Stimulated activated CD8-positive, alpha-beta memory T cell treated with anti-CD3 and anti-CD28 coated beads, Interleukin-2, amount 100 ng/mL, for 1 hour (primary cell): Measurements from ENCODE around the gene SND1.
"Not testable (repeated sequence)": the region's sequence is repeated elsewhere in the genome, so short reads cannot be mapped to it uniquely, and the experiment has no call there.

ENCODE experiments used
- DNase-seq, 2 donors: peaks; one replicate each; pipeline ENCODE4 v3.0.0-alpha.2; 2020; ENCODE audit warnings: low read depth in 2 of 2

SND1 gene

DNA sequence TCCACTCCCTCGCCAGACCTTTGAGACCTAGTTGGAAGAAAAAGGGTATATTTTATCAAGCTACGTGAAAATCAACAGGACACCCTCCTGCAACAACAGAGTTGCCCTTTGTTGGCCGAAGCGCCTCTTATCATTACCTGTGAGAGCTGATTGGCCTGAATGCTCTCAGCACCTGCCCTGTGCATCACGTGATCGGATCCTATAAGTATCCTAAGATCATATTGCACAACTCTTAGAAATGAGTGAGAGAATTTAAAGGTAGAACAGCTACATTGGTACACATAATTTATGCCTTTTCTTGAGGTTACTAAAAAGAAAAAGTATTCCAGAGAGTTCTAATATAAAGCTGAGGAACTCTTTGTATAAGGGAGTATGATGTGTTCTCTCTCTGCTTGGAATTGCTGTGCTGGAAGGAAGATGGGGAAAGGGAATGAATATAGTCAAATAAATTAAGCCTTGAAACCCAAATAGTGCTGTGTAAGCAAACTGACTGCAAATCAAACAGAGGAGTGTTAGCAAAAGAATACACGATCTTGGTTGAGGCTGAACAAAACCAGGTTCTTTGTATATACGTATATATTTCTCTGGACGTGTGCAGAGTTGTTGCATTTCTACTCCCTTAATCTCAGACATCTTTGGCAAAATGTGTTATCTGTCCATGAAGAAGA lies 309.9 kb downstream of the SND1 start:
- no peak for DNase-seq

DNA sequence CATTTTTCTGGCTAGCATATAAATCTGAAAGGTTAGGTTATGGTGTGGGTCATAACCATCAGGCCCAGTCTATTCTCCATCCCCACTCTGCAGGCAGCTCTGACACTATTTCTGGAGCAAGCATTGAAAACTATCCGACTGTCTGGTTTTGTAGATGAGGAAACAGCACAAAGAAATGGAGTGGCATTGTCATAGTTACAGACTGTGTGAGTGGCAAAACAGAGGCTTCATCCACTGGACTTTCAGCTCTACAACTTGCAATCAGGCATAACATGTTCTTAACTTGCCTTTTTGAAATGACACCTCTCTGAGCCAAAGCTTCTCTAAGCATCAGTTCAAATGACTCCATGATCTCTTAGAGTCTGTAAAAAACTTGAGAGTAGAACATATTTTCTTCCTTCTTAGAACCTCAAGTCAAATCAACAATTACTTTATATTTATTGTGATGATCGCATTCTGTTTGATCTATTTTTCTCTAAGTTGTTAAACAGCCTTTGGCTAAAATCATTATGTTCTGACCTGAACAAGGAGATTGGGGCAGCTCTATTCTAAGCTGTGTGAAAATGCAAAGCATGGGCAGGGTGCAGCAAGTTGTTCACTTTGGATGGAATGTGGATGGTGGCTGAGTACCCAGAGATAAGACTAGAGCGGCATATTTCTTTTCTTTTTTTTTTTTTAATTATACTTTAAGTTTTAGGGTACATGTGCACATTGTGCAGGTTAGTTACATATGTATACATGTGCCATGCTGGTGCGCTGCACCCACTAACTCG lies 310.8 kb downstream of the SND1 start:
- DNase-seq: no peak

DNA sequence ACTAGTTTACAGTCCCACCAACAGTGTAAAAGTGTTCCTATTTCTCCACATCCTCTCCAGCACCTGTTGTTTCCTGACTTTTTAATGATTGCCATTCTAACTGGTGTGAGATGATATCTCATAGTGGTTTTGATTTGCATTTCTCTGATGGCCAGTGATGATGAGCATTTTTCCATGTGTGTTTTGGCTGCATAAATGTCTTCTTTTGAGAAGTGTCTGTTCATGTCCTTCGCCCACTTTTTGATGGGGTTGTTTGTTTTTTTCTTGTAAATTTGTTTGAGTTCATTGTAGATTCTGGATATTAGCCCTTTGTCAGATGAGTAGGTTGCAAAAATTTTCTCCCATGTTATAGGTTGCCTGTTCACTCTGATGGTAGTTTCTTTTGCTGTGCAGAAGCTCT lies 311.9 kb downstream of the SND1 start:
- not testable (repeated sequence) for DNase-seq

DNA sequence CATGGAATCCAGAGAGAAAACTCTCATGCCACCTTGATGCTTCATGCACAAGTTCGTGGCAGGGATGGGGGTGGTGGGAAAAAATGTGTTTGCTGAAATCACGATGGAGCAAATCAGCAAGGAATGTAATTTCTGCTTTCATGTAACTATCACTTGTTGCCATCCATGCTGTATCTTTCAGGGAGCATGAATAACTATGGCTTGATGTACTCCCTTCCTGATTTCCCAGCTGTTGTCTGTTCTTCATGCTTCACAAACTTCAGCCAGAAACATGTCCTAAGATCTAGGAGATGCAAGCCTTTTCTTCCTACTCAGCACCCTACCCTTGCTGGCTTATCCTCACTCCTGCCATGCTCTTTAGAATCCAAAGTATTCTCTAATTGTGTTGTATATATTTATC lies 315.3 kb downstream of the SND1 start:
- no peak for DNase-seq

DNA sequence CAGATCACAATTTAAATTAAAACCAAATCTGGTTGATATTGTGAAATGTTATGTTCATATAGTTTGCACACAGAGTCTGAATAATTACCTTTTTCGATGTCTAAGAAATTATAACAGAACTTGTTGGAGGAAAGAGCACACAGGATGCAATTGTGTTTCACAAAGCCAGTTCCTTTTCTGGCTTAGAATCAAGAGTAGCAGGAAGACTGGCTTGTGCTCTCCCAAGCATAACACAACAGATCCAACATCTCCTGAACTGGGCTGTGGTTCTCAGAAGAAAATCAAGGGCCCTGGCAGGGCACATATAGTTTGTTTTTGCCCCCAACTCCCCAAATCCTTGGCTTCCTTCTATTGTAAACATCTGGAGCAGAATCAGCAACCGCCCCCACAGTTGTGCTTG lies 316.6 kb downstream of the SND1 start:
- no peak for DNase-seq

DNA sequence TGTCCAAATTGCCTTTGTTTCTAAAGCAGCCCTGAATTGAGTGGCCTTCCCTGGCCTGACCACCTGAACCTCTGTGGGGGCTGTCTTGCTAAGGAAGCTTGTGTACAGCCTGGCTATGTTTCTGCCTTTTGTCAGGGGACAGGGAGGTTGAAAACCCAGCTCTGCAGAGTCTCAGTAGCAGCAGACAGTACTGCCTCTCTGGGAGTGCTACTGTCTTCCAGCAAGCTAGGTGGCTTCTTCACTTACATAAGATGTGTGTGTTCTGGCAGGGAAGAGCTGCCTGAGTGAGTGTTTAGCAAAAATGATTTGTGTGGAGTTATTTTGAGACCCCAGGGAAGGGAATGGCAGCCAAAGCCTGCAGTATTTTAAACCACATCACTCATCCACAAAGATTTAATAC lies 321.8 kb downstream of the SND1 start:
- DNase-seq: no peak

DNA sequence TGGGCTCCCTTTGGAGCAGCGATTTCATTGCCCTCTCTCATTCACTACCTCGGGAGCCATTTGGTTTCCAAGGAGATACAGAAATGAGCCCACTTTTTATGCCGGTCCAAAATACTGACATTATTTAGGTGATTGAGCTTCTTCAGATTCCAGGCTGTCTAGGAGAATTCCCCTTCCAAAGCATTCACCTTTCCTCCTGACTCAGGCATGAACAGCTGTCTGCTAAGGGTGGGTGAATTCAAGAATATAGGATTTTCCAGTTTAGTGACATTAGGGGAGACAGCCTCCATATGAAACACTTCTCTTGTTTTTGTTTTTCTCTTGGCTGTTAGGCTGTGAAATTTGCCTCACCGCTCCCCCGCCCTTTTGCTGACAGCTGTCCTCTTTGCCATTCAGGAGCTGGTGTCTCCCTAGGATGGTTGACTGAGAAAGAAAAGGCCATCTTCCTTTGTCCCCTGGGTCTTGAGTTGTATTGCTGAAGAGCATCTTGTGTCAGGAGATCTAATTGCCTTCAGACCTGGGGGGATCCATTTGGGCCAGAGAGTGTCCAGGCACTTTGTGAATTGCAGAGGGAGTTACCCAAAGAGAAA lies 322.5 kb downstream of the SND1 start:
- no peak for DNase-seq

DNA sequence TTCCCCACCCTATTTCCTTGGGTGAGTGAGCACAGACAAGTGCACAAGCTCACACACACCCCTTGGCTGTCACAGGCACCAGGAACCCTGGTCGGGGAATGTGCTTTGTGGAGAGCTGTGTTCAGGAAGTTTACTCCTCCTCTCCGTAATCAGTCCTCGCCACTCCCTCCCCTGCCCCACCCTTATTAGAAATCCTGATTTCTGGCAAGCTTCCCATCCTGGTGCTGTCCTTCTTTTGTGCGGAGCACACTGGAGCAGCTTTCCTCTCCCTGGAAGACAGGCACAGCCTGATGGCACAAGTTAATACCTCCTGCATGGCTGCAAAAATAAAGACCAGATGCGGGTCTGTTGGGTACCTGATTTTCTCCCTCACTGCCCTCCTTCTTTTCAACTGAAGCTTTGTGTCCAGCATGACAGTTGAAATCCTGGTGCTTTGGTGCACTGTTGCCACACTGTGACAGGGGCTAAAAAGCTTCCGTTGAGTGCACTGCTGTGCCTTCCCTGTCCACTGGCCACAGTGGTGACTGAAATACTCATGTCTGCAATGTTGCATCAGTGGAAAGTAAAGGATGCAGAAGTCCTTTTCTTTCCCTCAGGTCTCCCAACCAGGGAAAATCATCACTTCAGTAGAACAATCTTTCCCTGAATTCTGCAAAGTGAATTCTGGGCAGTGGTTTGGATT lies 324.2 kb downstream of the SND1 start:
- no peak for DNase-seq

DNA sequence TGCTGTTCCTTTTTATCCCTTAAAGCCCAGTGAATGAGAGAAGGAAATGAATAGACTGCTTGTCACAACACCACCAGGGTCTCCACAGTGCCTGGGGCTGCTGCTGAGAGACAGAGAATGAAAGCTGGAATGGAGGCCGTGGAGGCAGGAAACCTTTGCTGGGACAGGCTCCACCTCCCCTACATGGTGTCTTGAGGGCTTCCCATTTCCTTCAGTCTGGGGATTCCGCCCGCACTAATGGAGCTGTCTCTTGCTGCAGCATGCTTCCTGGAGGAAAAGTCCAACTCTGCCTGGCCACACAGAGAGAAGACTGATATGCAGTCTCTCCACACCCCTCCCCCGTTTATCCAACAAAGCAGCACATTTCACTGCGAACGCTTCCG lies 324.7 kb downstream of the SND1 start:
- DNase-seq: no peak

DNA sequence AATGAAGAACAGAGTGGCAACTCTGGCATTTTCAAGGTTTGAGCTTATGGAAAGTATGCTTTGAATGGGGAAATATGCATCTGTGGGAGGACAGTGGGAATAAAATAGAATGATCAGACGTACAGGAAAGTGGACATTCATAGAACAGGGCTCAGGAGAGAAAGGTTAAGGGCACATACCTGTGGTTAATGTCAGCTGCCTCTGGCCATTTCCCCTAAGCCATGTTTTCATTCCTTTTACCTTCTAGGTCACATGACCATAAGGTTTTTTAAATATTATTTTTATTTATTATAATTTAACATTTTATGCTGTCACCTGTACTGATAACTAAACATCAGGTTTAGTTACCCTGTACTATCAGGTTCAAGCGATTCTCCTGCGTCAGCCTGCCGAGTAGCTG lies 326.4 kb downstream of the SND1 start:
- no peak for DNase-seq

DNA sequence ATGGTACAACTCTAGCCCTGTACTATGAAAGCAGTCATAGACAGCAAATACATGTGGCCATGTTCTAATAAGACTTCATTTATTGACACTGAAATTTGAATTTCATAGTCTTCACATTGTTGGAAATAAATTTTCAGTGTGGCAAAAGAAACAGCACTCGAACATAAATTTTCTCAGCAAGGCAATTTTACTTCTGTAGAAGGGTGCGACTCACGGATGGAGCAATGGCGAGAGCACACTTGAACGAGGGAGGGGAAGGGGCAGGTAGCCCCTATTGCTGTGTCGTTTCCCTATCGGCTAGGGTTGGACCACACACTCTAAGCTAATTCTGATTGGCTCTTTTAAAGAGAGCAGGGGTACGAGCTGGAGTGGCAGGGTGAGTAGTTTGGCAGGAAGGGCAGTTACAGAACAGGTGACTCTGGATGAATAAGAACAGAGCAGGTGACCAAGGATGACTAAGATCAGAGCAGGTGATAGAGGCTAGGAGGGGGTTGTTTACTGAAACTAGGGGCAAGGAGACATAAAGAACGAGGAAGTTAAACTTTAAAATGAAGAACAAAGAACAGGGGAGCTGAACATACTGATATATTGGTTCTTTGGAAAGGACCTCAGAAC lies 327.2 kb downstream of the SND1 start:
- no peak for DNase-seq

DNA sequence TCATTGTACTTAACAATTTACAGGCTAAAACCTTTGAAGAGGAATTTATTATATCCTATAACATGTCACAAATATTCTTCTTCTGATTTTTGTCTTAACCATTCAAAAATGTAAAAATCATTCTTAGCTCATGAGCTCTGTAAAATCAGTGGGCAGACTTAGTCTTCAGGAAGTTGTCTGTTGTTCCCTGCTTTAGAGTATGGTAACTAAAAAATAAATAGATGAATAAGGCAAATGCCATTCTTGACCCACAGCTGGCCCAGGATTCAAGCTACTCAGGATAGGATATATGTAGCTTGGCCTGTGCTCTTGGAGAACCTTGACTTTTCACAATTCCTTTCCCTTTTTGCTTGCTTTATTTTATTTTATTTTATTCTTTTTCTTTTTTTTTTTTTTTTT lies 327.7 kb downstream of the SND1 start:
- DNase-seq: no peak

DNA sequence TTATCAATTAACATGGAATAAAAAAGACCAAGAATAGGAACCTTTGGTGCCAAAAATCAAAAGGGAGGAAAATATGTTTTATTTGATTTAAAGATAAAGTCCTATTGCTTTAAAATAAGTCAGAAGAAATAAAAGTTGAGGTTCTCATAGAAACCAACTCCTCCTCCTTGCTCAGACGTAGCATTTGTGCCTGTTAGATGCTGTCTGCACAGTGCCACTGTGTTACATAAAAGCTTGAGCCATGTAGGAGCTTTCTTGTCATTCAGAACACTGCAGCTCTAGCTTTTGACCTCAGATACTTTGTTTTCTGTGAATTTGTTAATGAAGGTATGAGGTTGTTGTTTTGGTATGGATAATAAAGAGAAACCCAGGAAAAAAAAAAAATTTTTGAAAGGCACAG lies 328.9 kb downstream of the SND1 start:
- no peak for DNase-seq

DNA sequence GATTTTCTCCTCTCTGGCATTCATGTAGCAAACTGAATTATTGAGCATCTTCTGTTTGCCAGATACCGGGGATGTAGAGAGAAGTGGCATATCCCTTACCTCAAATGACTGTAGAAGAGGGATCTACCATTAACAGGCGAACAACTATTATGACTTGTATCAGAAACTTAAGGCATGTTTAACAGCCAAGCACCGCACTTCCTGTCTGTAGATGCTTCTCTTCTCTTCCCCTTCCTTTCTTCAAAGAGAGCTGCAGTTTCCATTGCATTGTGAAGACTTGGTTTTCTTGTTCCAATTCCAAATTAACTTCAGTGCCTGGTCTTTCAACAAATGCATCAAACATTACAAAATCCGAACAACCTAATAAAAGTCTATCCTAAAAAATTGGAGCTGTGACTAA lies 330.0 kb downstream of the SND1 start:
- DNase-seq: no peak

DNA sequence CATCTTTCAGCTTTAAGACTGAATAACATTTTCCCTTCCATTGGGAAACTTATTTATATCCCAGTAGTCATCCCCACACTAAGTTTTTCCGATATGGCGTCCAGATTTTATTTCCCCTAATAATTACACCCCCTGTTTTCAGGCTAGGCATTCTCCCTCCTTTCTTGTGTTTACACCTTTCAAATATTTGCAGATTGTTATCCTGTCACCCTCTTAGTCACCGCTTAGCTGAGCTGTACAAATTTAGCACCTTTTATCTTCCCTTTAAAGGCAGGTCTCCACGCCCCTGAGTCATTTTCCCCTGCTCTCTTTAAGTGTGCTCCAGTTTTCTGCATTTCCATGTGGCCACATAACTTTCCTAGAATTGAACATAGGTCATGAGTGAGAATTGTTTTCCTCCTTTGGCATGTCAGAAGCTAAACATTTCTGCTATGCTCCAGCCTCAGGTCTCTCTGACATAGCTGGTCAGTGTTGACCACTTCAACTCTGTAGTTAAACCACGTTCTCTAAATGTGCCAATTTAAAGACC lies 331.9 kb downstream of the SND1 start:
- DNase-seq: no peak

DNA sequence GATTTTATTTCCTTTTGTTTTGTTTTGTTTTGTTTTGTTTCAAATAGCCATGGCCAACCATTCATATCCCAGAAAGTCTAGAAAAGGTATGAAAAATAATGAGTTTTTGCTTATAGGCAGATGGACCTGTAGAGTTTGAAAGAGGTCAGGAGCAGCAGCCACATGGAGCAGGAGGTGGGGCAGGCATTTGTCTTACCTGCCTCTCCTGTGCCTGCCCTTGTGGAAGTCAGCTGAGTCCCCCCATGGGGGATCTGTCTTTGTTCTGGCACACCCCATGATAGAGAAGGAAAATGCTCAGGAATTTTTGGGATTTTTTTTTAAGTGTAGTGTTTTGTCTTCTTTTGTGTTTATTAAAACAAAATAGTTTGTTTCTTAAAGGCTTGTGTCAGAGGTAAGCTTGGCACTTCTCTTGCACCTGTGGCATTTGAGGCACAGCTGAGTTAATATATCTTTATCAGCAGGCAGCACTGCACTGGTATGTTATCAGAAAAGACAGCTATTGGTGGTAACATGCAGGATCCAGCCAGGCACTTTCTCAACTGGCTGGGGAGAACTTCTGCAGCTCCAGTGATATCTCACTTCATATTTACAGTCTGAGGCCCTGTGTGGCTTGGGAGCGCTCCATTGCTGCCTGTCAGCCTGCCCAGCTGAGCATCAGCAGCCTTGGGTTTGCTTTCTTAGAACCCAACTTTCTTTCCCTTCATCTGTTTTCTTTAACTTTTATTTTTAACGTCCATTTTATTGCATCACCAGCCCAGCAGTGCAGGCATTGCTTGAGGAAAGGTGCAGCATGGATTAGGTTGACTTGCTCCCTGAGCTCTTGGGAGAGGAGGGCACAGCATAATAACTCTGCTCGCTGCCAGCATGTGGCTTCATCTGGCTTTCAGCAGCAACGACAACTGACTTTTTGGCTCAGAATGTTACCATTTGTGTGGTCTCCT lies 334.9 kb downstream of the SND1 start:
- DNase-seq: no peak

DNA sequence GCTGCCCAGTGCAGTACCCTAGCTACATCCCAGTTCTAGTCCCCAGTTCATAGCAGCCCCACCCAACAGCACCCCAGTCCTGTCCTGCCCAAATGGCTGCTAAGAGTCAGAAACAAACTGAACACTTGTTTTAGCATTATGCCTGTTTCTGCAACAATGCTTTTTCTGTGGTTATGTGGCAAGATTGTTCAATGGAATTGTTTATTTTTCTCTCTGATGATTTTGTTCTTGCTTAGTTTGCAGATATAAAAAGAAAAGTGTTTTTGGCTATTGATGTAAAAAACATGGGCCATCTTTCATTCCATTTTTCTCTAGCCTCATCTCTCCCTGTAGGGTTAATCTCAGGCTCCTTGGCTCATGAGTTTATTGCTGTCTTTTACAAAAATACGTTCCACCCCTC lies 336.8 kb downstream of the SND1 start:
- no peak for DNase-seq

DNA sequence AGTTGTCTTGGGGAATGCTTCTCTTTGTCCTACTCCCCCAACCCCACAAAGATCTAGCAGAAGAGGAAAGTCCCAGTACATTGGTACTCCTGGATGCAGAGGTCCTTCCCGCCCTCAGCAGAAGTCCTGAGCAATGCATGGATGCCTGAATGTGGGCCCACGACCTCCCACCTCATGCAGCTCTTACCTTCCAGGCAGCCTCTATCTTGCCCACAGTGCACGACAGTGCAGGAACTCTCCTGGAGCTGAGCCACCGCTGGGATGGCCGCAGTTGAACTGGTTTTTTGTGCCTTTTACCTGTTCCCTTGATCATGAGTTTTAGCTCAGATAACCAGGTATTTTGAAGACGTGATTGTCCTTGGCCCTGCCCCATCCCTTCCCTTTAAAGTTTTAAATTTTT lies 341.3 kb downstream of the SND1 start:
- DNase-seq: no peak

DNA sequence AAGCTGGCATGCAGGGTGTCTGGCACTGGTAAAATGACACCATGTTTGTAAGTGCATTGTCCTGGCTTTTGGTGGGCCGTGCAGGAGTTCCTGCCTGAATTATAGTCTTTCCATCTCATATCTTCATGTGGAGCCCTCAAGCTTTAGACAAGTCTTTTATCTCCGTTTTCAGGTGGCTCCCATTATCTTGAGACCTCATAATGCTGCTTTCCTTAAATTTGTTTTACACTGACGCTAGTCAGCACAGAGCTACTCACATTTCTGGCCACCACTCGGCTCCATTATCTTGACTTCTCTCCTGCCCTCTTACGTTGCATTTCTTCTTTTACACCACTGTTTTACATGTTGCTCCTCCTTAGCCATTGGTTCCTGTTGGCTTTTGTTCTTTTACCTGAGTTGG lies 342.0 kb downstream of the SND1 start:
- DNase-seq: no peak

DNA sequence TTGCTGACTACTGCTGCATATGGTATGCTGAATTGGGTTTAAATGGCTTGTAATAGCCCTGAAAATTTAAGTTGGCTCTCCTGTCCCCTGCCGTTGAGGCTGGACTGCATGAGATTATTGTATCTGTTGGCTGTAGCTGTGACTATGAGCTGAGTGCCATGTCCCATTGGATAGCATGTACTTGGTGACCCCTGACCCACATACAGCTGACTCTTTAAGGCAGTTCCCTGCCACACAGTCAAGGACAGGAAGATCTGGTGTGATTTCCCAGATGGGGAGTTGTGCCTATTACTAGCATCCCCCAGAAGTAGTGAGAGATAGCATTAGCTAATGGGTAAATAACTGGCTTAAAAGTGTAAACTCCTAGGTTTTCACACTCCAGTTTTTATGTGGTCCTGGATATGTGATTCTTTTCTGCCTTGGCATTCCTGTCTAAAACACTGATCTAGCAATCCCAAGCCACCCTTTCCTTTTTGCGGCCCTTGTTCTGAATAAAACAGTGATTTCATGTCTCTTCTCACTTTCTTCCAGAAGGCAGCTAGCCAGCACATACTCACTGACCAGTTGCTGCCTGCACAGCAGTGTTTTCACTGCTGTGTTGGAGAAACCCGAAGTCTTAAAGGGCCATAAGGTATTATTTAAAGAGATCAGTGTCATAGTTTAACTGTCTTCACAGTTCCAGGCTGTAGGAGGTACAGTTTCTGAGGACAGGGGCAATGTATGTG lies 343.3 kb downstream of the SND1 start:
- DNase-seq: no peak
